OCI-LY3 (cell line): ENCODE data around the gene CCL23.

Source experiments
- EZH2phosphoT487 ChIP-seq: fragments of 200-600 bp; shearing (Covaris generic); IDR thresholded peaks from 2 replicates; pipeline ENCODE4 v1.6.1; 2018; ENCODE audit warnings: antibody characterized with exemption, mixed run types, low read depth
- TF ChIP-seq, protein P1 (sequence below): fragments of 200-600, 300-600 bp; sonication (generic); IDR thresholded peaks from 2 replicates; pipeline ENCODE4 v1.5.1; 2014; ENCODE audit warnings: antibody characterized with exemption, low read length, low read depth

GRCh38 chr17:35978346-35978745, 39.4 kb downstream of the CCL23 start:
- TF ChIP-seq, protein P1, sequence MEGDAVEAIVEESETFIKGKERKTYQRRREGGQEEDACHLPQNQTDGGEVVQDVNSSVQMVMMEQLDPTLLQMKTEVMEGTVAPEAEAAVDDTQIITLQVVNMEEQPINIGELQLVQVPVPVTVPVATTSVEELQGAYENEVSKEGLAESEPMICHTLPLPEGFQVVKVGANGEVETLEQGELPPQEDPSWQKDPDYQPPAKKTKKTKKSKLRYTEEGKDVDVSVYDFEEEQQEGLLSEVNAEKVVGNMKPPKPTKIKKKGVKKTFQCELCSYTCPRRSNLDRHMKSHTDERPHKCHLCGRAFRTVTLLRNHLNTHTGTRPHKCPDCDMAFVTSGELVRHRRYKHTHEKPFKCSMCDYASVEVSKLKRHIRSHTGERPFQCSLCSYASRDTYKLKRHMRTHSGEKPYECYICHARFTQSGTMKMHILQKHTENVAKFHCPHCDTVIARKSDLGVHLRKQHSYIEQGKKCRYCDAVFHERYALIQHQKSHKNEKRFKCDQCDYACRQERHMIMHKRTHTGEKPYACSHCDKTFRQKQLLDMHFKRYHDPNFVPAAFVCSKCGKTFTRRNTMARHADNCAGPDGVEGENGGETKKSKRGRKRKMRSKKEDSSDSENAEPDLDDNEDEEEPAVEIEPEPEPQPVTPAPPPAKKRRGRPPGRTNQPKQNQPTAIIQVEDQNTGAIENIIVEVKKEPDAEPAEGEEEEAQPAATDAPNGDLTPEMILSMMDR, result no peak
- TF ChIP-seq EZH2phosphoT487, result no peak
